ENCODE results near the gene KHNYN. TPM values are rescaled to one million over a fixed set of nuclear protein-coding genes. Genes with fewer than 3 reads are reported as not detected.

Gene KHNYN
- total and polyA plus RNA-seq, 2 experiments from 2014 or later, result 35.7 to 90.7 TPM

DNA sequence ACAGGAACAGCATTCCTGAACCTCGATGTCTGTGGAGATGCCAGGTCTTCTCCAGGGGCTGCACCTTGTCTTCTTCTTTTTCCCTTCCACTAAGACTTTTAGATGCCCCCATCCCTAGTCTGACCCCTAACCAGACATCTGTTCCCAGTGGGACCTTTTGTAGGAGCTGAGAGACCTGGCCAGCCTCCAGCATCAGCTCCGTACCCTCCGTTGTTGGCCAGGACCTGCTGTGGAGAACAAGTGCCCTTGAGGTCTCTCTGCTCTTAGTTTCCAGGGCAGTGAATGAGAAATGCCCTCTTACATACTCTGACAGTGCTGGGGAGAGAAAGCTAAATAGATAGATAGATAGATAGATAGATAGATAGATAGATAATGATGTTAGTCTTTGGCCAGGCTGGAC, 29.6 kb downstream of the KHNYN start:
- Histone ChIP-seq H3K9me3 (ENCODE audit: low read depth) (peaks cover 2% of the 10 kb centered on the region), H3K27me3 (no peaks in the 10 kb centered on the region), H3K36me3 (no peaks in the 10 kb centered on the region), H3K4me1 (ENCODE audit: low read depth) (no peaks in the 10 kb centered on the region), H3K27ac (no peak overlapping the region), H3K4me3 (no peak overlapping the region)
- DNase-seq (ENCODE audit: low read depth in 1 of 2, low spot score in 1 of 2), result no peak
- TF ChIP-seq, protein P1, sequence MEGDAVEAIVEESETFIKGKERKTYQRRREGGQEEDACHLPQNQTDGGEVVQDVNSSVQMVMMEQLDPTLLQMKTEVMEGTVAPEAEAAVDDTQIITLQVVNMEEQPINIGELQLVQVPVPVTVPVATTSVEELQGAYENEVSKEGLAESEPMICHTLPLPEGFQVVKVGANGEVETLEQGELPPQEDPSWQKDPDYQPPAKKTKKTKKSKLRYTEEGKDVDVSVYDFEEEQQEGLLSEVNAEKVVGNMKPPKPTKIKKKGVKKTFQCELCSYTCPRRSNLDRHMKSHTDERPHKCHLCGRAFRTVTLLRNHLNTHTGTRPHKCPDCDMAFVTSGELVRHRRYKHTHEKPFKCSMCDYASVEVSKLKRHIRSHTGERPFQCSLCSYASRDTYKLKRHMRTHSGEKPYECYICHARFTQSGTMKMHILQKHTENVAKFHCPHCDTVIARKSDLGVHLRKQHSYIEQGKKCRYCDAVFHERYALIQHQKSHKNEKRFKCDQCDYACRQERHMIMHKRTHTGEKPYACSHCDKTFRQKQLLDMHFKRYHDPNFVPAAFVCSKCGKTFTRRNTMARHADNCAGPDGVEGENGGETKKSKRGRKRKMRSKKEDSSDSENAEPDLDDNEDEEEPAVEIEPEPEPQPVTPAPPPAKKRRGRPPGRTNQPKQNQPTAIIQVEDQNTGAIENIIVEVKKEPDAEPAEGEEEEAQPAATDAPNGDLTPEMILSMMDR (IDR thresholded peaks at IDR 0.05; ENCODE audit: low read depth, low read length), result no peak

DNA sequence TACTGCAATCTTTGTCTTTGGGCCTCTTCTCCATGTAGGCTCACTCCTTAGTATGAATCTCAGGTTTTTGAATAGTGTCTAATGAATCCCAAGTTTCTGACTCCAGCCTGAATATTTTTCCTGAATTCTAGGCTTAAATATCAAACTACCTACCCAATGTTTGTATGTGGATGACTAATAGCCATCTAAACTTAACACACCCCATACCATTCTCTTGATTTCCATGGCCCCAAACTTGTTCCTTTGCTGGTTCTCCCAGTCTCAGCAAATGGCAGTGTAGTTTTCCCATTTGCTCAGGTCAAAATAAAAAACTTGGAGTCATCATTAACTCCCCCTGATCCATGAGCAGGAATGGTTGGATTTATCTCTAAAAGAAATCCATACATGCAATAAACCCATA, 31.6 kb downstream of the KHNYN start:
- Histone ChIP-seq H3K27ac (no peak overlapping the region), H3K36me3 (no peaks in the 10 kb centered on the region), H3K27me3 (no peaks in the 10 kb centered on the region), H3K9me3 (ENCODE audit: low read depth) (no peaks in the 10 kb centered on the region), H3K4me3 (no peak overlapping the region), H3K4me1 (ENCODE audit: low read depth) (no peaks in the 10 kb centered on the region)
- DNase-seq (ENCODE audit: low read depth in 1 of 2, low spot score in 1 of 2), result no peak
- TF ChIP-seq, protein P1 (IDR thresholded peaks at IDR 0.05; ENCODE audit: low read depth, low read length), result no peak

DNA sequence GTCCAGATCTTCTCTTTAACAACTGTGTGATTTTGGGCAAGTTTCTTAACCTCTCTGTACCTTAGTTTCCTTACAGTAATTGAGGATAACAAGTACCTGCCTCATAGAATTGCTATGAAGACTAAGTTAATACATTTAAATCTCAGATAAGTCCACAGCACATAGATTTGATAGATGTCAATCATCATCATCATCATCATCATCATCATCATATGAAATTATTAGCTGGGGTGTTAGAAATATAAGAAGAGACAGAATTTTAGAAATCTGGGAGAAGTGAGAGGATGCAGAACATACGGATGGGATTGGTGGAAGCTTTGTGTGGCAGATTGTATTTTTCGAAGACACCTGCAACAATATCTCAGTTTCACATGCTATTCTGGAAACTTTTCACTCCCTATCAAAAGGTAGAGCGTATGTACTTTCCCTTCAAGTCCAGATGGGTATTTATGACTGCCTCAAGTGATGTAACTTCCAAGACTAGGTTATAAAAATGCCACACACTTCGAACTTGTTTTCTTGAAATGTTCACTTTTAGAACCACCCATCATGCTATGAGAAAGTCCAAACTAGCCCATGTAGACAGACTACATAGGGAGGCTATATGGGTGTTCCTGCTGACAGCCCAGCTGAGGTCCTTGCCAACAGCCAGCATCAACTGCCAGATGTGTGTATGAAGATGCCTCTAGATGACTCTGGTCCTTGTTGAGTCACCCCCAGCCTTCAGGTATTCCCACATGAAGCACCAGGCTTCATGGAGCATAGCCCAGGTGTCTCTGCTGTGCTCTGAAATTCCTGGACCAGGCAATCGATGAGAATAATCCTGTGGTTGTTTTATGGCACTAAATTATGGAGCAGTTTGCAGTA, 33.5 kb downstream of the KHNYN start:
- no peak for DNase-seq (ENCODE audit: low read depth in 1 of 2, low spot score in 1 of 2)
- H3K36me3 ChIP-seq, result no peaks in the 10 kb centered on the region
- H3K4me3 ChIP-seq, result no peak overlapping the region
- H3K27ac ChIP-seq, result no peak overlapping the region
- no peaks in the 10 kb centered on the region for H3K27me3 ChIP-seq
- no peaks in the 10 kb centered on the region for H3K4me1 ChIP-seq (ENCODE audit: low read depth)
- no peaks in the 10 kb centered on the region for H3K9me3 ChIP-seq (ENCODE audit: low read depth)
- TF ChIP-seq, protein P1 (IDR thresholded peaks at IDR 0.05; ENCODE audit: low read depth, low read length), result no peak

DNA sequence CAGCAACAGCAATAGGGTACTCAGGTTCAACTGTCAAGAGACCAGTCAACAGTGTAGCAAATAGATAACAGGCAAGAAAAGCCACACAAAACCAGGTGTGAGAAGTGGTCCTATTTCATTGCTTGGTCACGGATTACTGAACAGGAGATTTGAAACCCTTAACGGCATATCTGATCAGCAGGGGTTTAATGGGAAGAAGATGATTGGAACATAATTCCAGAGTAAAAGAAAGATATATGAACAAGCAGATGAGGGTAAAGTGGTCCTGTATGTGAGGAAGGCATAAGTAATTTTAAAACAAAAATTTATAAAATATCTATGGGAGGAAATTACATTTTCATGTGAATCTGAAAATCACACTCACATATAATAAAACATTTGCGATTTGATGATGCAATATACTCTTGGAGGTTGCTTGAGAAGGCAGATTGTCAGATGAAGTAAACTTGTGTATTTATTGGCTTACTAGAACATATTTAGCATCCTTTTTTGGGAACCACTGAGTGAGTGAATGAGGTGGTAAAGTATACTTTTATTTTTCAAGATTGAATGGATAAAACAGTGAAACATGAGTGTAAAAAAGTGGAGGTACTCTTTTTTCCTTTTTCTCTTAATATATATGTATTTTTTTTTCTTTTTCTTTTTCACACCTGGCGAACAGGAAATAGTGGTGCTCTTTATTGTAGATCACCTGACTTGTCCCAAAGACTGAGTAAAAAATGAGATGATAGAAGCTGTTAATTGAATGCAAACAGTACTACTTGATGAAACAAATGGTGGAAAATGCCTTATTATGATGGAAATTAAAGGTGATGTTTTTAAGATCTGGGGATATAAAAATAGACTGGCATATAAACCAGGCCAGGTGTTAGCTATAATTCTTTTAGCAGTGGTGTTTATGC, 34.4 kb downstream of the KHNYN start:
- no peaks in the 10 kb centered on the region for H3K9me3 ChIP-seq (ENCODE audit: low read depth)
- no peaks in the 10 kb centered on the region for H3K36me3 ChIP-seq
- no peak overlapping the region for H3K4me3 ChIP-seq
- H3K4me1 ChIP-seq (ENCODE audit: low read depth), result no peaks in the 10 kb centered on the region
- no peak for DNase-seq (ENCODE audit: low read depth in 1 of 2, low spot score in 1 of 2)
- no peak overlapping the region for H3K27ac ChIP-seq
- TF ChIP-seq, protein P1 (IDR thresholded peaks at IDR 0.05; ENCODE audit: low read depth, low read length), result no peak
- H3K27me3 ChIP-seq, result no peaks in the 10 kb centered on the region

DNA sequence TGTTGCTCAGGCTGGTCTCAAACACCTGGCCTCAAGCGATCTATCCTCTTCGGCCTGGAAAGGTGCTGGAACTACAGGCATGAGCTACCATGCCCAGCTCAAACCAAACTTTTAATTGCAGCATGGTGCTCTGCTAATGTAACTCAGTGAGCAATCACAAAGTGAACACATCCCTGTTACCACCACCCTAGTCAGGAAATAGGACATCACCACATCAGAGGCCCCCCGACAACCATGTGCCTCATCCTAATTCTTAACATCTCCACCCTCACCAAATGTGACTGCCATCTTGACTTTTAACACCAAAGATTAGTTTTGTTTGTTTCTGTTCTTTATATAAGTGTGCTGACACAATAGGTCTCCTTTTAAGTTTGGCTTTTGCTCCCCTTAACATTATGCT, 35.6 kb downstream of the KHNYN start:
- no peaks in the 10 kb centered on the region for H3K27me3 ChIP-seq
- H3K36me3 ChIP-seq, result no peaks in the 10 kb centered on the region
- no peaks in the 10 kb centered on the region for H3K9me3 ChIP-seq (ENCODE audit: low read depth)
- H3K4me1 ChIP-seq (ENCODE audit: low read depth), result no peaks in the 10 kb centered on the region
- no peak overlapping the region for H3K27ac ChIP-seq
- DNase-seq (ENCODE audit: low read depth in 1 of 2, low spot score in 1 of 2), result no peak
- TF ChIP-seq, protein P1 (IDR thresholded peaks at IDR 0.05; ENCODE audit: low read depth, low read length), result no peak
- no peak overlapping the region for H3K4me3 ChIP-seq
